ENCODE measurements around the gene DNAJB8. TPM values are rescaled to one million over a fixed set of nuclear protein-coding genes. Genes with fewer than 3 reads are reported as not detected.

The DNAJB8 gene
- total RNA-seq, 4 donors from 2014 or later: not detected

DNA sequence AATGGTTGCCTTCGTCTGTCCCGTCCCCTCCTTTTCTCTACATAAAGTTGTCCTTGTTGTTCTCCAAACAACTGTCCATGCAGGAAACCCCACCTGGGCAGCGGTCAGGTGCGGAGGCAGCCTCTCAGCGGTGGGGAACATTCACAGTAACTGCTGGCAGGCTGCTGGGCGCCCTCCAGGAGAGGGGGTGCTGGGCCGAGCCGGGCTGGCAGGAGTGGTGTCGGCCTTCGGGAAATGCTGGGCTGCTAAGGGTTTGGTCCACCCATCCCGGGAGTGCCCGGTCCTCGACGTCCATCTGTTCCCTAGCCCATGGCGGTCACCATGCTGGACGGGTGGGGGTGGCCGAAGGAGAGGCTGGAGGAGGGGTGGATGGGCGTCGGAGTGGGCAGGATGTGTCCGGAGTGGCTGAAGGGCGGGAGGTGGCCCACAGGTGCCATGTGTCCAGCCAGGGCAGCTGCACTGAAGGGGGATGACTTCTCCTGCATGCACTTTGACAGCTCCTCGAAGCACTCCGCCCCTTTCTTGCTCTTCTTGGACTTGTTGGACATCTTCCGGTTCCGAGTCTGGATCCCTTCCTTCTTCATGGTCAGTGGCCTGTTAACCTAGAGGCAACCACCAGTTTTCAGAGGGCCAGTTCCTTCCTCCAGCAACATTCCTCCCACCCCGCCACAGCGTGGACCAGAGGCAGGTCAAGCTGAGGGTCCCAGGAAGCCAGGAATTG lies 14.2 kb upstream of the DNAJB8 start:
- TF ChIP-seq, protein P1, sequence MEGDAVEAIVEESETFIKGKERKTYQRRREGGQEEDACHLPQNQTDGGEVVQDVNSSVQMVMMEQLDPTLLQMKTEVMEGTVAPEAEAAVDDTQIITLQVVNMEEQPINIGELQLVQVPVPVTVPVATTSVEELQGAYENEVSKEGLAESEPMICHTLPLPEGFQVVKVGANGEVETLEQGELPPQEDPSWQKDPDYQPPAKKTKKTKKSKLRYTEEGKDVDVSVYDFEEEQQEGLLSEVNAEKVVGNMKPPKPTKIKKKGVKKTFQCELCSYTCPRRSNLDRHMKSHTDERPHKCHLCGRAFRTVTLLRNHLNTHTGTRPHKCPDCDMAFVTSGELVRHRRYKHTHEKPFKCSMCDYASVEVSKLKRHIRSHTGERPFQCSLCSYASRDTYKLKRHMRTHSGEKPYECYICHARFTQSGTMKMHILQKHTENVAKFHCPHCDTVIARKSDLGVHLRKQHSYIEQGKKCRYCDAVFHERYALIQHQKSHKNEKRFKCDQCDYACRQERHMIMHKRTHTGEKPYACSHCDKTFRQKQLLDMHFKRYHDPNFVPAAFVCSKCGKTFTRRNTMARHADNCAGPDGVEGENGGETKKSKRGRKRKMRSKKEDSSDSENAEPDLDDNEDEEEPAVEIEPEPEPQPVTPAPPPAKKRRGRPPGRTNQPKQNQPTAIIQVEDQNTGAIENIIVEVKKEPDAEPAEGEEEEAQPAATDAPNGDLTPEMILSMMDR (IDR thresholded peaks at IDR 0.05): no peak
- TF ChIP-seq POLR2A (IDR thresholded peaks at IDR 0.05): no peak
- WGBS, 2 donors: 78 to 84% methylated on average over 27 of the region's 27 CpGs
- no peak overlapping the region for H3K4me3 ChIP-seq (ENCODE audit: low read depth, poor library complexity, severe bottlenecking)
- DNase-seq (ENCODE audit: low spot score in 2 of 2): no peak
- intact Hi-C loops (cut with DNase I; ENCODE audit: low total_unique reads): no loop called here

DNA sequence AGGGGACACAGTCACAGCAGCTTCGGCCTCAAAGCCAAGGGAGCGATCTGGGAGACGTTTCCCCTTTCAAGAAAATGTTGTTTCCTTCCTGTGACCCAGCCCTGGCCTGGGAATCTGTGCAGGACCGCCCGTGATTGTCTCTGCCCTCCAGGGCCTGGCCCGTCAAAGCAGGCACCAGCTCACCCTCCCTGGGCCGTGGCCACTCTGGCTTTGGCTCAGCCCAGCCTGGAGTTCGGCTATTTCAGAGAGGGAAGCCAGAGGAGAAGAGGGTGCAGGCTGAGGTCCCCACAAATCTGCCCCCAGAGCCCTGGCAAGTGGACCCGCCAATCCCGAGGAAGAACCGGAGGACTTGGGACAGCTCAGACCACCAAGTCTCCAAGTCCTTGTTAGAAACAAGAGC lies 13.6 kb upstream of the DNAJB8 start:
- intact Hi-C loops (cut with DNase I; ENCODE audit: low total_unique reads): no loop called here
- TF ChIP-seq, protein P1 (IDR thresholded peaks at IDR 0.05): no peak
- no peak for TF ChIP-seq POLR2A (IDR thresholded peaks at IDR 0.05)
- no peak for DNase-seq (ENCODE audit: low spot score in 2 of 2)
- WGBS, 2 donors: 53 to 66% methylated on average over 11 of the region's 11 CpGs
- no peak overlapping the region for H3K4me3 ChIP-seq (ENCODE audit: low read depth, poor library complexity, severe bottlenecking)

DNA sequence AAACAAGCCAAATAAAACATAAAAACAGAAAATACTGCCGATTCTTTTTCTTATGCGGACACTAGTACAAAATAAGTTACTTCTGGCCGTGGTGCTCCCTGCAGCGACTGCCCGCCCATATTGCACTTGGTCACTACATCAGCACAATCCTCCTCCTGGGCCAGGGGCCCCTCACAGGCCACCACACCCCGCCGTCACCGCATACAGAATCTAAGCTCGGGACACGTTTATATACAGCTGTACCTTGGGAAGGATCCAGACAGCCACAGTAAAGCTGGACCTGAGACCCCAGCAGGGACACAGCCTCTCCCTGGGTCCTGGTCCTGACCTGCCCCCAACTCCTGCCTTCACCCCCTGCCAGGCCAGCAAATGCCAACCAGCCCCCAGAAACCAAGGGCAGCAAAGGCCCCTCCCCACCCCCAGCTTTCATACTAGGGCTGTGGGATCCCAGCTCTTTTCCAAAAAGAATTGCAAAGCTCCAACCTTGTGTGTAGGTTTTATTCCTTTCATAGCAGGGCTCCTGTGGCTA lies 12.9 kb upstream of the DNAJB8 start:
- WGBS, 2 donors: 77 to 82% methylated on average over 10 of the region's 10 CpGs
- intact Hi-C loops (cut with DNase I; ENCODE audit: low total_unique reads): no loop called here
- H3K4me3 ChIP-seq (ENCODE audit: low read depth, poor library complexity, severe bottlenecking): no peak overlapping the region

DNA sequence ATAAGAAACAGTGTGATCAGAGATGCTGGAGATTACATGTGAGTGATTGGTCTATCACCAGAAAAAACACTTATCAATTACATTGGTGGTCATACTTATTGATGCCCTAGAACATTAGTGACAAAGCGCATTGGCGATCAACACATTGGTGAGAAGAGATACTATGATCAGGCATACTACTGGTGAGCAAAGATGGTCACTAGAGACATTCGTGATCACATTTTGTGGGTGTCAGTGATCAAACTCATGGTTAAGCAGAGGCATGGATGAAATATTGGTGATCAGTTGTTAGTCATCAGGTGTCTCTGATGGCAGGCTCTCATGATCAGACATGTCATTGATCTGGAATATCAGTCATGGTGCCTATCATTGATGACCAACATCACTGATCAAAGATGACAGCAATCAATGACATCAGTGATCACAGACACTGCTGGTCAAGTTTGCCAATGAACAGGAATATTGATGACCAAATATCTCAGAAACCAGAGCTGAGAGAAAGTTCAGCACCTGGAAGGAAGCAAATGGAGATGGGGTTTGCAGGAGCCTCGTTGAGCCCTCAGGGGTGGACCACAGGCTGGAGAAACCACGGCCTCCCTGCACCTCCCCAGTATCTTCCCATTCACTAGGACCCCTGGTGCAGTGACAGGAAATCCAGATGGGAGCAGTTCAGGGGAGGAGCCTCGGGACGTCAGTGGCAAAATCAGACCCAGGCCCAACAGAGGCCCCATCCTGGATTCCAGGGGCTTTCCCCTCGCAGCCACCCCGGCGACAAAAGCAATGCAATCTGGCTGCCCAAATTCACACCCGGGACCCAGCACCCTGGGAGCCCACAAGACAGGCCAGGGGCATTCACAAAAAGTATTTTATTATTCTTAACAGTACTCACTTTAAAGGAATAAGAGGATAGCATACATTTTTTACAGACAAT lies 12.2 kb upstream of the DNAJB8 start:
- no peak for TF ChIP-seq POLR2A (IDR thresholded peaks at IDR 0.05)
- TF ChIP-seq, protein P1 (IDR thresholded peaks at IDR 0.05): no peak
- DNase-seq (ENCODE audit: low spot score in 2 of 2): no peak
- WGBS, 2 donors: 69 to 71% methylated on average over 11 of the region's 11 CpGs
- H3K4me3 ChIP-seq (ENCODE audit: low read depth, poor library complexity, severe bottlenecking): no peak overlapping the region
- intact Hi-C loops (cut with DNase I; ENCODE audit: low total_unique reads): no loop called here

More for the DNA sequence above, 12.9 kb upstream of the DNAJB8 start:
- no peak for DNase-seq (ENCODE audit: low spot score in 2 of 2)
- TF ChIP-seq POLR2A (IDR thresholded peaks at IDR 0.05): no peak
- TF ChIP-seq, protein P1 (IDR thresholded peaks at IDR 0.05): no peak

DNA sequence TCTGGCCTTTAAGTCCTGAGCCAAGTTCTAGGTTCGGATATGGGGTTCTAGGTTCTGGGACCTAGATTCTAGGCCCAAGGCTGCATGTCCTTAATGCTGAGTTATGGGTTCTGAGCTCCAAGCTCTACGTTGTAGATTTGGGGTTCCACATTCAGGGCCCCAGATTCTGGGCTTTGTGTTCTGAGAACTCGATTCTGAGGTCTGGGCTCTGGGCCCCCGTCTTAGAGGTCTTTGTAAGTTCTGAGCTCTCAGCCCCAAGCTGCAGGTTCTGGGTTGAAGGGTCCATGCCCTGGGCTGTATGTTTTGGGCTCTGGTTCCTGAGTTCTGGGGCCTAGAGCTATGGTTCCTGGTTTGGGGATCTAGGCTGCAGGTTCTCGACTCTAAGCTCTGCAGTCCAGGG lies 10.0 kb upstream of the DNAJB8 start:
- no peak for TF ChIP-seq POLR2A (IDR thresholded peaks at IDR 0.05)
- TF ChIP-seq, protein P1 (IDR thresholded peaks at IDR 0.05): no peak
- intact Hi-C loops (cut with DNase I; ENCODE audit: low total_unique reads): no loop called here
- no peak overlapping the region for H3K4me3 ChIP-seq (ENCODE audit: low read depth, poor library complexity, severe bottlenecking)
- WGBS, 2 donors: 90 to 91% methylated on average over 5 of the region's 5 CpGs
- no peak for DNase-seq (ENCODE audit: low spot score in 2 of 2)
